Stimulated activated CD8-positive, alpha-beta memory T cell treated with anti-CD3 and anti-CD28 coated beads, Interleukin-2, amount 100 ng/mL, for 1 hour (primary cell): Measurements from ENCODE around the gene FBXO9.

ENCODE experiments used
- DNase-seq, 2 donors: peaks; one replicate each; pipeline ENCODE4 v3.0.0-alpha.2; 2020; ENCODE audit warnings: low read depth in 2 of 2

The FBXO9 gene

DNA sequence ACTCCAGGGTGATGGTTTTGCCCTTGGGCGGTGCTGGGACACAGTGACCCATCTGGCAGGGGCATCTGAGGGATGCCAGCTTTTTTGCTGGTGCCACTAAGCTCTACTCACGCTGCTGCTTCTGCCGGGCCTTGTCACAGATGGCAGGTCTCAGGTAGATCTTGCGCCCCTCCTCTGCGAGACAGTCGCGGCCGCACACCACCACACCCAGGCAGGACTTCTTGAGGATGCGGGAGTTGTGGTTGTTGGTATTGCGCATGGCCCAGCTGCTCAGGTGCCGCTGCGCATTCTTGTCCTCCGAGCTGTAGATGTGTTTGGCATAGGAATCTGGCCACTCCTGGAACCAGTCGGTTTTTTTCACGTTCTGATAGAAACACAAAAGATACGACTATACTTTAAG, 68.8 kb downstream of the FBXO9 start:
- DNase-seq: no peak

GRCh38 chr6:53134601-53135235, 69.5 kb downstream of the FBXO9 start:
- DNase-seq: no peak

DNA sequence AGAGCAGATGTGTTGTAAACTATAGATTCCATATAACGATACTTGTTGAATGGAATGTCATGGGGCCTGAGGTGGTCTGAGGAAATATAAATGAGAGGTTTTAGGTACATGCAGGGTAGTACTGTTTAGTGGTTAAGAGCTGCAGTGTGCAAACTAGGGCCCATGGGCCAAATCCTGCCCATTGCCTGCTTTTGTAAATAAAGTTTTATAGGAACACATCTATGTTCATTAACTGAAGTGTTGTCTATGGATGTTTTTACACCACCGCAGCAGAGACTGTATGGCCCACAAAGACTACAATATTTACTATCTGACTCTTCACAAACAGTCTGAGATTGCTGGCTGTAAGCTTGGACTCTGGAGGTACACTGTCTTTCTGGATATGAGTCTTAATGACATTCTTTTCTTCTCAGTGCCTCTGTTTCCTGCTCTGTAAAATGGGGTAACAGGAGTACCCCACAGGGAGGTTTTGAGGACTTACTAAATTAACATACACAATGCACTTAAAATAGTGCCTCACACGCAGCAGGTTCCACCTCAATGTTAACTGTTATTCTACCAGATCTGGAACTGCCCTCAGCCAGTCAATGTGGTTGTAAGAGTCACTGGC, 70.9 kb downstream of the FBXO9 start:
- no peak for DNase-seq

- no peak for DNase-seq
Measured at GRCh38 chr6:53139841-53140413, 74.7 kb downstream of the FBXO9 start.

DNA sequence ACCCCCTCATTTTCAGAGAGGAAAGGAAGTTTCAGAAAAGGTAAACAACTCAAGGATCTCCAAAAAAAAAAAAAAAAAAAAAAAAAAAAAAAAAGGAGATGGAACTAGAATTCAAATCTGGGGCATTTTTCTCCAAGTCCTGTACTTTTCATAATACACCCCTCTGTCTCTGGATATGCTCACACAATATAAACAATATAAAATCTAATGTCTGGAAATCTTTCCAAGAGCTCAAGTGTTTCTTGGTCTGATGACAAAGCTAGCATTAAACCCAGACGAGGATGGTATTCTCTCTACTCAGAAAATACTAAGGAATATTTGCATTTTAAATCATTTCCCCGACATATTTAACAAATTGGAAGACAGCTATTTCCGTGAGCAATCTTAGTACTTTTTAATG, 77.6 kb downstream of the FBXO9 start:
- no peak for DNase-seq

- DNase-seq: no peak
Measured at GRCh38 chr6:53143710-53144109, 78.5 kb downstream of the FBXO9 start.

GRCh38 chr6:53144802-53145201, 79.6 kb downstream of the FBXO9 start:
- DNase-seq: no peak

DNA sequence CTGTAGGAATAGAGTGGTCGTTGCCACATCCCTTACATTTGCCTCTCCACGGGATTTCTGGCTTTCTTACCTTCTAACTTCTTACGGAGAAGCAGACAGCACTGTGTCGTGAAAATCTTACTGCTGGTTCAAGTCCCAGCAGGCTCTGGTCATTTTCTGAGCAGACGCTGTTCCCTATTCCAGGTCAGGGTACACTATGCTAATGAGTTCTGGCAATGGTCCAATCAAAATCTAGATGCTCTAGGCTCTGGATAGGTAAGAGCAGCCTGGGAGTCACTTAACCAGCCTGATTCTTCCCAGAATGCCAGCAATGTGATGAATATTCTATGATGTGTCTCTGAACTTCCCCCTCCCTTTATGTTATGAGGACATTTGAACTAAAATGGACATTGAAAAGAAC, 83.5 kb downstream of the FBXO9 start, which contains the start of gene GCM1:
GCM1 (minus strand) TSS at position 158 of the 400 bp plus-strand sequence. CDS start 3,209 bp downstream, outside the sequence.
- no peak for DNase-seq
